LNCaP clone FGC (cell line): ENCODE measurements around the gene IGFBP3.
"Not testable (repeated sequence)": the region's sequence is repeated elsewhere in the genome, so short reads cannot be mapped to it uniquely, and the experiment has no call there.

ENCODE experiments used
- DNase-seq: peaks from one replicate; pipeline ENCODE4 v3.0.0-alpha.2; 2011; ENCODE audit warnings: low read depth
- H3K4me3 ChIP-seq: 2 replicates; pipeline ENCODE4 v1.5.1; 2011; ENCODE audit warnings: mild to moderate bottlenecking, low read depth, low read length, control low read depth
- CTCF ChIP-seq: IDR thresholded peaks from 2 replicates; pipeline ENCODE4 v1.5.1; 2012; ENCODE audit warnings: mild to moderate bottlenecking; ENCODE audit not compliant: control insufficient read depth, insufficient read depth; ENCODE audit errors: extremely low read depth

Gene IGFBP3

GRCh38 chr7:45962861-45963260, 41.8 kb upstream of the IGFBP3 start:
- DNase-seq, result no peak
- no peak overlapping the region for H3K4me3 ChIP-seq
- no peak for TF ChIP-seq CTCF

GRCh38 chr7:45957721-45958120, 36.6 kb upstream of the IGFBP3 start:
- no peak for DNase-seq
- no peak for TF ChIP-seq CTCF
- H3K4me3 ChIP-seq, result no peak overlapping the region

- DNase-seq, result no peak
- H3K4me3 ChIP-seq, result no peak overlapping the region
- no peak for TF ChIP-seq CTCF
These were observed 34.2 kb upstream of the IGFBP3 start for GRCh38 chr7:45955286-45955685.

GRCh38 chr7:45953055-45953454, 32.0 kb upstream of the IGFBP3 start:
- H3K4me3 ChIP-seq, DNase-seq: not testable (repeated sequence)

GRCh38 chr7:45944058-45944457, 23.0 kb upstream of the IGFBP3 start:
- no peak overlapping the region for H3K4me3 ChIP-seq
- DNase-seq, result no peak
- TF ChIP-seq CTCF, result no peak

GRCh38 chr7:45940939-45941338, 19.9 kb upstream of the IGFBP3 start:
- DNase-seq, result no peak
- TF ChIP-seq CTCF, result no peak
- H3K4me3 ChIP-seq, result no peak overlapping the region

- H3K4me3 ChIP-seq, DNase-seq: not testable (repeated sequence)
These were observed 19.2 kb upstream of the IGFBP3 start for GRCh38 chr7:45940237-45940781.

GRCh38 chr7:45939574-45939973, 18.5 kb upstream of the IGFBP3 start:
- DNase-seq, result no peak
- TF ChIP-seq CTCF, result no peak
- H3K4me3 ChIP-seq, result no peak overlapping the region
